ENCODE data around the gene CROCC2.

The CROCC2 gene

GRCh38 chr2:241003369-241003768 lies 97.2 kb downstream of the CROCC2 start:
- DNase-seq: no peak

DNA sequence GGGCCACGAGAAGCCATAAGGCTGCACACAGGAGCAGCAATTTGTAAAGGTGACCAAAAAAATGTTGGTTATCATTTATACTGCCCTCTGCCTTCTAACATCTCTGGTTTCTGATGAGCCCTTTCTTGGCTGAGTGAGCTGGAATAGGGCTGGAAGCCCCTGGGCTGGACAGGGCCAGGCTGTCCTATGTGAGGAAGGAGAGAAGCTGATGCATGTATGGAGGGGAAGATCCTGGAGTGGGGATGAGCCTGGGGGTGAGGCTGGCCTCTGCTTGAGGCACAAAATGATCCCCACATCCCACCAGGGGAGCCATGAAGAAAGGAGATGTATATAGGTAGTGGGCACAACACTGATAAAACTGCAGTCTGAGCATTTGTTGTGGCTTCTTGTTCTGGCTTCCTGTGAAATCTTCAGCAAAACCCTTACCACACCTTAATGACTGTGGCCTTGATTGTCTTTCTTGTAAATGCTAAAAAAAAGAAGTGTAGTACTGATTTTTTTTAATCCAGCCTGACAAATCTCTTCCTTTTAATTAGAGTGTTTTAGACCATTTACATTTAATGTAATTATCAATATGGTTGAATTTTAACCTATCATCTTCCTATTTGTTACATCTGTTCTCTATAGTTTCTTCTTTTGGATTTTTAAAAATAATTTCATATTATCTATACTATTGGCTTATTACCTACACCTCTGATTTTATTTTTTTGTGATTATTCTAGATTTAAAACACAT lies 97.9 kb downstream of the CROCC2 start:
- no peak for DNase-seq

GRCh38 chr2:241005569-241005968 lies 99.4 kb downstream of the CROCC2 start:
- DNase-seq: no peak

- DNase-seq: no peak
Observed at GRCh38 chr2:241006412-241006811, 100.3 kb downstream of the CROCC2 start.

- DNase-seq: no peak
Observed at GRCh38 chr2:241007111-241007510, 101.0 kb downstream of the CROCC2 start.

- DNase-seq: no peak
Observed at GRCh38 chr2:241007880-241008710, 102.0 kb downstream of the CROCC2 start.

GRCh38 chr2:241008711-241009121 lies 102.6 kb downstream of the CROCC2 start:
- no peak for DNase-seq

GRCh38 chr2:241009191-241009590 lies 103.1 kb downstream of the CROCC2 start:
- no peak for DNase-seq

- DNase-seq: peak; percentile 59
Observed at GRCh38 chr2:241009601-241010530, 103.7 kb downstream of the CROCC2 start.

DNA sequence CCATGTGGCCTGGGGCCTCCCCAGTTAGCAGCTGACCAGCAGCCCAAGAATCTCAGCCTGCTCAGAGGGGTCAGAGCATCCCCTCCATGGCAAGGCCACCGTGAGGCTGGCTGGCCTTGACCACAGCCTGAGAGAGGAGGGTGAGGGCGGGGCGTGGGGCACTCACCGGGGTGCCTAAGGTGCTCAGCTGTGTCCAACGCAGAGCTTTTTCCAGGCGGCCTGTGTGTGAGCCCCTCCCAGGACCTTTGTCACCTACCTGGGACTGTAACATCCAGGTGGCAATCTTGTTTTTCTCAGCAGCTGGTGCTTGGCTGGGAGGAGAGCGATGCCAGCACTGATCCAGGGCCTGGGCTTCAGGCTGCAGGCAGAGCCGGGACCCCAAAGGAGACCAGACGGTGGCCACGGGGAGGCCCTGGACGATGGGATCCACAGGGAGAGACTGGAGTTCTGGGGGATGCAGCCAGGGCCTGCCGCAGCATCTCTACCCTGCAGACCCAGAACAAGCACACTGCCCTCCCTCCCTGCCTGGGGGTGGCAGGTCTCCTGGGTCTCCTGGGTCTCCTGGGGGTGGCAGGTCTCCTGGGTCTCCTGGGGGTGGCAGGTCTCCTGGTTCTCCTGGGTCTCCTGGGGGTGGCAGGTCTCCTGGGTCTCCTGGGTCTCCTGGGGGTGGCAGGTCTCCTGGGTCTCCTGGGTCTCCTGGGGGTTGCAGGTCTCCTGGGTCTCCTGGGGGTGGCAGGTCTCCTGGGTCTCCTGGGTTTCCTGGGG lies 104.6 kb downstream of the CROCC2 start:
- no peak for DNase-seq

DNA sequence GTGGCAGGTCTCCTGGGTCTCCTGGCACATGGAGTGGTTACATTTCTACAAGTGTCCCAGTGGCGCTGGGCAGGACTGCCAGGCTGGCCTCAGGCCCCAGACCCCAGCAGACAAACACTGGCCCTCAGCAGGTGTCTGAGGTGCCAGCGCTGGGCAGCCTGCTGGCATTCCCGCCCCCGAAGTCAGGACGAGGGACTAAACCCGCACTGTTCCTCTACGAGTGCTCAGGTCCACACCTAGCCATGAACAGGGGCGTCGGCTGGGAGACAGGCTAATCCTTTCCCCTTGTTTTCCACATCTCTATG lies 105.1 kb downstream of the CROCC2 start:
- no peak for DNase-seq

DNA sequence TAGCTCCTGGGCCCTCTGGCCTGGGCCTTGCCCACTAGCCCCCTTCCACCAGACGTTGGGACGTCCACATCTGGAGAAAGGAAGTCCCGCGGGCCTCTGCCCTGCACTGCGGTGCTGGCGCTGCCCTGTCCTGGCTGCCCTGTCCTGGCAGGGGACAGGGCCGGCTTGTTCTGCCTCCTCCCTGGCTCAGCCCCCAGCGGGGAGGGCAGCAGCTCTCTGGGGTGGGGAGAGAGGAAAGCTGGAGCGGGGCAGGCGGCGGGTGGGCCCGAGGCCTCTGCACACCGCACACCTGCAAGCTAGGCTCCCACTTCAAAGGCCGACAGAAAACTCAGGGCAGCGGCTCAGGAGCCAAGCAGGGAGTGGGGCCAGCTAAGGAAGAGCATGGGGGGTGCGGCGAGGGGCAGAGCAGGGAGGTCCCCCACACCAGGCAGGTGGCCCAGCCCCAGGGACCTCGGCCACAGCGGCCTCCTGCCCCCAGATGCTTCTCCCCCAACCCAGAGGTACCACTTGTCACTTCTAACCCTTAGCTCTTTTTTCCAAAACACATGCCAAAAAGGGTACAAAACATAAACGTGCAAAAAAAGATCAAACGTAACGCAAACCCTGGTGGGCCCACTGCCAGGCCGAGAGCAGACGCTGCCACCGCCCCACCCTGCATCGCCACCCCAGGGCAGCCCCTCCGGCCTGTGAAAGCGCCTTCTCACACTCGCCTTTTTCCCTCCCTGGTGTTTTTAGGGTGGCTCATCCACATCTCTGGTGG lies 105.8 kb downstream of the CROCC2 start:
- no peak for DNase-seq

DNA sequence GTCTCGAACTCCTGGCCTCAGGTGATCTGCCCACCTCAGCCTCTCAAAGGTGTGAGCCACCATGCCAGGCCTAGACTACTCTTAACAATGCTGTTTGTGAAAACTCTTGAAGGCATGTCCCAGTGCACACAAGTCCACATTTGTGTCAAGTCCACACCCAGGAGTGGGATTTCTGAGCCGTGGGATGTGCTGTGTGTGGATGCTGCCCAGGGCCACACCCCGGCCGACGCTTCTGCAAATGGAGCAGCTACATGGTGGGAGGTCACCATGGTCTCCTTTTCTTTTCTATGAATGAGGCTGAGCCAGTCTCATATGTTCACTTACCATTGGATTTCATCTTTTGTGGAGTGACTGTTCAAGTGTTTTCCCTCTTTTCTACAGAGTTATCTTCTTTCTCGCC lies 108.1 kb downstream of the CROCC2 start:
- no peak for DNase-seq

DNA sequence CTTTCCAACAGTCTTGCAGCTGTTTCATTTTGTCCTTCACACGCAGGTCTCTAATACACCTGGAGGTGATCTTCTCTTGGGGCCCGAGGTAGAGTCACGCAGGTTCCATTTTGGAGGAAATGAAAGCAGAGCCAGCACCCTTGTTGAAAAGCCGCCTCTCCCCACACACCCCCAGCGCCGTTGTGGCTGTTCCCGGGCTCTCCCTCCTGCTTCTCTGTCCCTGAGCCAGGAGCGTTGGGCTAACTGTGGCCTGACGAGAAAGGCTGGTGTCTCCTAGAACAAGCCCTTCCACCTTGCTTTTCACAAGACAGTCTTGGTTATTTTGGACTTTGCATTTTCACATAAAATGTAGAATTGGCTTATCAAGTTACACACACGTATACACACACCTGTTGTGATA lies 108.6 kb downstream of the CROCC2 start:
- DNase-seq: no peak

GRCh38 chr2:241015439-241015838 lies 109.3 kb downstream of the CROCC2 start:
- no peak for DNase-seq

DNA sequence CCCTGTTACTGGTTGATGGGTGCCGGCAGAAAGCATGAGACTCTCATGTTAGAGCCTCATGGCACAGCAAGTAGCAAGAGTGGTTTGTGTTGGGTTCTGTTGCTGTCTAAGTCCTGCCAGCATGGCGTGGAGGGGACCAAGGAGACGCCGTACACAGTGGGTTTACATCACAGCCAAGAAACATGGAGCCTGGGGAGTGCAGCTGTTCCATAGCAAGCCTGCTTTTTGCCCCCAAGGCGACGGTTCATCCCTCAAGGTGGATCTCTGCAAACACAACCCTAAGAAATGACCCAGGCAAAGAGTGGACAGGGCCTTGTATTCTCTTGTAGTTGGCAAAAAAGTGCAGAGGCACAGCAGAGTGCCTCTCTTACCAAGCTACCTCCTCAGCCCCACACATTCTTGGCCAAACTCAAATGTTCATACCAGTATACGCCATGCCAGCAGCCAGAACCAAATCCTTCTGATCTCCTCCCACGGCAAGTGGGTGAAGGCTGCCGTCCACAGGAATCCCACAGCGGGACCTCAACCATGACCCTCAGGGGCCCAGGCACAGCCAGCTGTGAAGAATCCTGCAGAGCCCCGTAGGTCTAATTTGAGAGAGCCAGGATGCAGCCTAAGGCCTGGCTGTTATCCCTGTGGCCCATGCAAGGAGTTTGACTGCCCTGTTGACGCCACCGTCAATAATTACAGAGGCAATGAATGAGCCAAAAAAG lies 111.2 kb downstream of the CROCC2 start:
- no peak for DNase-seq

DNA sequence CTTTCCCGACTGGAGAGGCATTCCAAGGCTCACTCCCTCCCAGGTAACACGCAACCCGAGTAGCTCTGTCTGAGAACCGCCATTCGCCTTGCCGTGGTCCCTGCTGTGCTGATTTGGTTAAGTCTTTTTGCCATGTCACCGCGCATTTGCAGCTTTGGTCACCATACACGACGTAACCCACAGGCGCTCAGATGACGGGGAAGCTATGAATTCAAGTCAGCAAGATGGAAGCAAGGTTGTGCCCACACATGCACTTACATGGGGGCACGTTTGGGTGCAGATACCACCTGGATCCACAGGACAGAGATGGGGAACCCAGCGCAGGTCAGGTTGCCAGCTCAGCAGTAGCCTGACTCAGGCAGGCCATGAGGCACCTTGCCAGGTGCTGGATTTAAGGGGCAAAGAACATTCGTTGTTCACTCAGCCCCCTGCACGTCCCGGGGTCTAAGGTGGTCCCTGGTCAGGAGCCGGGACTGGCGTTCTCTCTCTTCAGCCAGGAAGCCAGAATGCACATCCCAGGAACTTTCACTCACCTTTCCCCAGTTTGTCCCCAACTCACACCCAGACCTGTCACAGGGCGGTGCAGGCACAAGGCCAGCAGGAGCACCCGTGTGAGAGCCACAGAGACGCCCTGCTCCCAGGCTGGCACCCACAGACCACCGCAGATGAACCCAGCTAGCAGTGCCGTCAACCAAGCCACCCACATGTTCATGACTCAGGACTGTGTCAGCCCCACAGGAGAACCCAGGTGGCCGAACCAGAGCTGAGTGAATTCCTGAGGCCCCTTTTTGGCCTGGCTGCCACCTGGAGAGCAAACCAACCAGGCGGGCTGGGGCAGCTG lies 112.1 kb downstream of the CROCC2 start:
- DNase-seq: no peak

DNA sequence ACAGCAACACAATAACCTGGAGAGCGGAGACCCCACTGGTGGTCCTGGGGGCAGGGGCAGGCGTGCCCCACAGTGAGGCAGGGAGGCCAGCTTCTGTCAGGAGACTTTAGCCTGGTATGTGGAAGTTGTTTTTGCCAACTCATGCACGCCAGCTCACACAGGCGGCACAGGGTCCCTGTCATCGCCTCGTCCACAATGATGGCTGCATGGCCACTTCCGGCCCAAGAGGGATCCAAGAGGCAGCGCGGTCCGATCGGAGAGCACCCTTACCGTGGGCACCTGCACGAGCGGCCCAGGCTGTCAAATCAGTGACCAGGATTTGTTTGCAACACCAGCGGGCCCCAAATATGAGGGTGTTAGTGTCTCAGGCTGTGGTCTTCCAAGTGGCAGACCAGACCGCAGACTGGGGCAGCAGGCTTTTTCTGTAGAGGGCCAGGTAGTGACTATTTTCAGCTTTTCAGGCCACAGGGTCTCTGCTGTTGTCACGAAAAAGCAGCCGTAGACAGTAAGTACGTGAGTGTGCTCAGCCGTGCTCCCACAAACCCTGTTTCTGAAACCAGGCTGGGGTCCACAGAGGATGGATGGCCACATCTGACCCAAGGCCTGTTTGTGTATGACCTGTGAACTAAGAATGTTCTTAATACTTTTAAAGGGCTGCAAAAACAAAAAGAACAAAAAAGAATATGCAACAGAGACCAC lies 113.5 kb downstream of the CROCC2 start:
- no peak for DNase-seq

DNA sequence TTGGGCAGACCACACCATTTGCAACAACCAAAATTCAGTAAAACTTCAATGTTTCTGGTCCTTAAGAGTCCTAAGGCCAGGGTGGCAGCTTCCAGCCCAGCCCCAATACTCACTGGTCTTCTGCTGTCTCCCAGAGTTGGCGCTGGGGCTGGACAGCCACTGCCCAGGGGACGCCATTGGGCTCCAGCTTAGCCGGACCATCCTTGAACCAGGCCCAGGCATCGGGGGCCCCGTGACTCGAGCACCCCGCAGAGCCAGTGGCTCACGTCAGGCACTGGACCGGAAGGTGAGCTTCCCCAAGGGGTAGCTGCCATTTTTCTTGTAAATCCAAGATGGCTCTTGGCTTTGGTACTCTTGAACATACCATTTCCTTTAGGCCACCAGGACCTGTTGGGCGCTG lies 114.1 kb downstream of the CROCC2 start:
- DNase-seq: no peak
